B cell (primary cell): Measurements from ENCODE around the gene ACBD4.

ENCODE experiments used
- CTCF ChIP-seq: fragments of 200-600 bp; IDR thresholded peaks from one replicate; pipeline ENCODE4 v1.8.0; 2022; ENCODE audit warnings: antibody characterized with exemption, mild to moderate bottlenecking
- EZH2 ChIP-seq: IDR thresholded peaks from 2 replicates; pipeline ENCODE4 v1.6.1; 2012; ENCODE audit warnings: borderline replicate concordance, low read depth, mild to moderate bottlenecking, moderate library complexity, low read length; ENCODE audit not compliant: insufficient read depth, poor library complexity, severe bottlenecking

- TF ChIP-seq CTCF (no peak), EZH2 (no peak)
These were observed 49.1 kb upstream of the ACBD4 start for GRCh38 chr17:45086391-45086790.
